HG03103 (cell line): Measurements from ENCODE around the gene ZNF121.
"Not testable (repeated sequence)": the region's sequence is repeated elsewhere in the genome, so short reads cannot be mapped to it uniquely, and the experiment has no call there.

Experiments used
- ATAC-seq: cut with Tn5 transposase; IDR thresholded peaks from one replicate; pipeline ENCODE4 v1.9.1; 2021; ENCODE audit warnings: low read depth; ENCODE audit not compliant: unreplicated experiment

The ZNF121 gene

DNA sequence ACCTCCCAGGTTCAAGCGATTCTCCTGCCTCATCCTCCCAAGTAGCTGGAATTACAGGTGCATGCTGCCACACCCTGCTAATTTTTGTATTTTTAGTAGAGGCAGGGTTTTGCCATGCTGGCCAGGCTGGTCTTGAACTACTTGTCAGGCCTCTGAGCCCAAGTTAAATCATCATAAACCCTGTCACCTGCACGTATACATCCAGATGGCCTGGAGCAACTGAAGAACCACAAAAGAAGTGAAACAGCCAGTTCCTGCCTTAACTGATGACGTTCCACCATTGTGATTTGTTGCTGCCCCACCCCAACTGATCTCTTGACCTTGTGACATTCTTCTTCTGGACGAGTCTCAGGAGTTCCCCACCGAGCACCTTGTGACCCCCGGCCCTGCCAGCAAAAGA, 45.1 kb downstream of the ZNF121 start:
- ATAC-seq = not testable (repeated sequence)

DNA sequence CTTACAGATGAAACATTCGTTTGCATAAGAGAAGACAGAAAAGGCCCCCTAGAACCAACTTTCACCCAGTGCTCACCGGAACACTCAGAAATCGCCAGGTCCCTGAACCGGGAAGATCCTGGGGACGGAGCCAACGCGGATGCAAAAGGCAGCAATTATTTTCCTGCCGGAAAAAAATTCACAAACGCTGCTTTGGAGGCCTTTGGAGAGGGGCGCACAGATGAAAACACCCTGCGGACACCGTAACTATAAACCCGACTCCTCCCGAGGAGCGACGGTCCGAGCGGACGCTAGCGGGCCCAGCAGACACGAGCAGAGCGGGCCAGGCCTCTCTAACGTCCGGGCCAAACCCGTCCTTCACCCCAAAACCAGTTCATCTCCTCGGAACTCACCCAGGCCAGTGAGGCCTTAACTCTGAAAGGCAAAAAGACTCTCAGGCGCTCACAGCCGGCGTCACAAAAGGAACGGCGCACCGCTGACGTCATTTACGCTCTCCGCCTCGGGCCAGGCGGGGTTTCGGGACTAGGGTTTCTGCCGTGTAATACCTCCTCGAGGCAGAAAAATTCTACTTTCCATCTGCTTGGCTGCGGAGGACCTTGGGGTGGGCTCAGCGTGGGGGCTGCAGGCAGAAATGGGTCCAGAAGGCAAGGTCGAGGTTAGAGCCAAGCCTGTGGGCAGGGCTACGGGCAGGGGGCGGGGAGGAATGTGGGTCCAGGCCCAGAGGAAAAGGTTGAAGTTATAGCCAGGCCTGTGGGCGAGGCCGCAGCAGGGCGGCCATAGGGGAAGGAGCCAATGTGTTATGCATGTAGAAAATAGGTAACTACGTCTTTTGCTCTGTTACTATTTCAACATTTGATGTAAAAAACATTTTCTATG, 45.9 kb downstream of the ZNF121 start, which contains the start of gene ZNF426:
ZNF426 (minus strand) TSS at position 463 of the 876 bp plus-strand sequence. CDS start 2,413 bp downstream, outside the sequence.
- ATAC-seq = no peak

DNA sequence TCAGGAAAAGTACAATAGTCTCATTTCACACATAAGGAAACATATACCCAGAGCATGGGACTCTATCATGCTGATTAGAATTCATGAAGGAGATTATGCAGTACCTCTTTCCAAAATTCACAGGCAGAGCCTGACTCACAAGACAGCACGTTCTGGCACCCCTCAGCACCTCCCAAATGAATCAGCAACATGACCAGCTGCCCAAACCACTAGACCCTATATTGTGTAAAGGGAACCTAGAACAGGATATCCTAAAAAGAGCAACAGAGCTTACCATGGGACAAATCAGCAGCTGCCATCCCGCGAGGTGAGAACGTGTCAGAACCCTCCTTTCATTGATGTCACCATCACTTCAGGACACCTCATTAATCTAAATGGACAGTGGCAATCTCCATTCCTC, 48.4 kb downstream of the ZNF121 start:
- ATAC-seq = no peak

DNA sequence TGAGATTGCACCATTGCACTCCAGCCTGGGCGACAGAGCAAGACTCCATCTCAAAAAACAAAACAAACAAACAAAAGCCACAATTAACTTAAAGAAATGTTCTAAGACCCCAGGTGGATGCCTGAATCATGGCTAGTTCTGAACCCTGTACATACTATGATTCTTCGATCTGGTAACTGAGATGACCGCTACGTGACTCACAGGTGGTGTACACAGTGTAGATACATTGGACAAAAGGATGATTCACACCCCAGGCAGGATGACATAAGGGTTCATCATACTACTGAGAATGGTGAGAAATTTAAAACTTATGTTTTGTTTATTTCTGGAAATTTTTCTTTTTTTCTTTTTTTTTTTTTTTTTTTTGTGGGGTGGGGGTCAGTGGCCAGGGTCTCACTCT, 52.4 kb downstream of the ZNF121 start:
- ATAC-seq = no peak

DNA sequence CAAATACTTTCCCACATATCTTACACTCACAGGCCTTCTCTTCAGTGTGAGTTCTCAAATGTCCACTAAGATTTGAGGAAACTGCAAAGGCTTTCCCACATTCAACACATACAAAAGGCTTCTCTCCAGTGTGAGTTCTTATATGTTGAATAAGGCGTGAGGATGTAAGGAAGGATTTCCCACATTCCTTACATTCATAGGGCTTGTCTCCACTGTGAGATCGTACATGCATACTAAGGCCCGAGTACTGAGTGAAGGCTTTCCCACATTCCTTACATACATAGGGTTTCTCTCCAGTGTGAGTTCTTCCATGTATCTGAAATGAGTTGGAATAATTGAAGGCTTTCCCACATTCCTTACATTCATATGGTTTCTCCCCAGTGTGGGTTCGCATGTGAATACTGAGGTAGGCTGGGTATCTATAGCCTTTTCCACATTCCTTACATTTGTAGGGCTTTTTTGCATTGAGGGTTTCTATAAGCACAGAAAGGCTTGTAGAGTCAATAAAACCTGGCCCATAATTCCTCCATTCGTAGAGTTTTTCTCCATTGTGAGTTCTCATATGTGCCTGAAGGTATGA, 55.5 kb downstream of the ZNF121 start:
- ATAC-seq = no peak

DNA sequence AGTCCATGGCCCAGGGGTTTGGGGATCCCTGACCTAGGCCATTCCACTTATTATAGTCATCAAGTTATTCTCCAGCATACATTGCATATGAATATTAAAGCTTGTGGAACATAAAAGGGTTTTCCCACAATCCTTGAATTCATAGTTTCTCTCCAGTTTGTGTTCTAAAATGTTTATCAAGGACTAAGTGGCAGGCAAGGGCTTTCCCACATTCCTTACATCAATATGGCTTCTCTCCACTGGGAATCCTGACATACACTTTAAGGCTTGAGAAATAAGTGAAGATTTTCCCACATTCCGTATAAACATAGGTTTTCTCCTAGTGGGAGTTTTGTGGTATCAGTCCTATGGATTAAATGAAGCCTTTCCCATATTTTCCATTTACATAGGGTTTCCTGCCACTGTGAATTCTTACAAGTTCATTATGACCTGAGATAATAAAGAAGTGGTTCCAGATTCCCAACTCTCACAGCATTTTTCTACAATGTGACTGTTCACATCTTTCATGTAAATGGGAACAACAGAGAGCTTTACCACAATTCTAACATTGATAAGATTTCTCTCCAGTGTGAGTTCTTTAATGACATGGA, 60.3 kb downstream of the ZNF121 start:
- ATAC-seq = no peak
